ENCODE results near the gene ITM2C. TPM values are rescaled to one million over a fixed set of nuclear protein-coding genes. Genes with fewer than 3 reads are reported as not detected.

Gene ITM2C
- total and polyA plus RNA-seq, 9 of the 15 experiments (the other 6 are each of a cell fraction or from before 2014, with no cell fraction given): 0.49 to 58.8 (median 21.5) TPM

DNA sequence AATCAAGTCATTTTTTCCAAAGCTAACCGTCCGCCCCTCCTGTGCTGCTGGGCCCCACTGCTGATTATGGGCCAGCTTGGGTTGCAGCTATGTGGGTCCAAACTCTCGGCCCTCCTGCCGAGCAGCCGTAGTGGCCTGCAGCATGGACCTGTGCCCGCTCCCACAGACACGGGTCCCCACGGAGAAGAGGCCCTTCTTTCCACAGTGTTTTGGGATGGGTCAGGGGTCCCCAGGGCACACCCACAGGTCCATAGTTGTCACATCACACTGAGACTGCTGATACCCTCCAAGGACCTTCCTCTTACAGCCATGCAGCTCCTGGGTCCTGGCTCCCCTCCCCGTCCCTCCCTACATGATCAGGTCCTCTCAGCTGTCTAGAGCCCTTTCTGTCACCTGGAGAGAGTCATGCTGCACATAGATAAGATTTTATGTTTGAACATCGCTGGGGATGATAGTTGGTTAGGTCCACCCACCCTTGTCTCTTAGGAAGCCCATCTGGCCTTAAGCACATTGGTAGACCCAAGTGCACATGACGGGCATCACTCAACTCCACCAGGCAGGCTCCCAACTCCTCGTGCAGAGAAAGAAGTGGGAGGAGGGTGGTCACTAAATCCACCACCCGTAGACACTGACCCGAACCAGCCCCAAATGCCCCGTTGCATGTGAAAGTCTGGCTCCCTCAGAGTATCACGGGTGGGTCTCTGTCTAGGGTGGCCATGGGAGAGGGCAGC lies 42.8 kb downstream of the ITM2C start (continued):
- no peak for TF ChIP-seq ZBTB11 (CRISPR knock-in tag; IDR thresholded peaks at IDR 0.05)
- TF ChIP-seq ZNF165 (CRISPR knock-in tag; IDR thresholded peaks at IDR 0.05; ENCODE audit: borderline replicate concordance): no peak
- TF ChIP-seq DDX20 (tag; IDR thresholded peaks at IDR 0.05; ENCODE audit: low read depth): no peak
- TF ChIP-seq ZNF174 (CRISPR knock-in tag; IDR thresholded peaks at IDR 0.05): no peak

DNA sequence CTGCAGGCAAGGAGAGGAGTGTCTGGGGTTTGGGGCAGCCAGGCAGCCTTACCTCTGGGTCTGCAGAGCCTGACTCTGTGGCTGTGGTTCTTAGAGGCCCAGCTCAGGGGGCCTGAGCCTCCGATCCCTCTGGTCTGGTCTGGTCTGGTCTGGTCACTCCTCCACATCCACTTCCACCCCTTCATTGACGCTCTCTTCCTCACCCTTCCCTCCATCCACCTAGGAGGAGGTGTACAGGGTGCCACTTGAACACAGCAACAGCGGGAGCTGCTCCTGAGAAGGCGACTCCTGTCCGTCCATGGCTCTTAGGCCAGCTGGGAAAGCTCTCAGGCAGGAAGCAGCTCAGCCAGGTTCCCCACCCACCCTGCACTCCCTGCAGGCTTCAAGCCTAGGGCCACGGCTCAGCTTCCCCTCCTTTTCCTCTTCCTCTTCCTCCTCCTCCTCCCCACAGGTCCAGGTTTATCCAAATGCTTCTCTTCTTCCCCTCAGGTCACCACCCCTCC lies 43.4 kb downstream of the ITM2C start:
- Histone ChIP-seq H3K9ac (ENCODE audit: insufficient read depth in 1 of 2, low read depth in 2 of 2, low read length in 2 of 2) (peak overlapping the region; percentile 60 to 79; a peak in 3 of 4 replicates), H3K4me3 (peak overlapping the region; percentile 29), H3K27ac (ENCODE audit: extremely low read depth, low read depth, low read length) (peak overlapping the region; percentile 83), H3K36me3 (ENCODE audit: control insufficient read depth, insufficient read depth, low read length) (no peaks in the 10 kb centered on the region; the same call in 2 of the 3 replicates), H4K20me1 (replicated peaks; ENCODE audit: control insufficient read depth, insufficient read depth, low read length) (no peaks in the 10 kb centered on the region), H3K4me2 (ENCODE audit: insufficient read depth, low read length) (peak overlapping the region; percentile 74), H3K27me3 (ENCODE audit: control insufficient read depth in 2 of 2, insufficient read depth in 2 of 2, low read length in 2 of 2) (no peaks in the 10 kb centered on the region), H3K9me3 (replicated peaks; ENCODE audit: control insufficient read depth, insufficient read depth, low read depth, low read length) (no peaks in the 10 kb centered on the region), H2AFZ (ENCODE audit: low read depth, low read length) (peak overlapping the region; percentile 85), H3K4me1 (replicated peaks in 1 of 2; ENCODE audit: control insufficient read depth in 2 of 2, insufficient read depth in 2 of 2, low read length in 2 of 2) (peaks cover 36 to 54% of the 10 kb centered on the region in 2 experiments), H3K9me1 (ENCODE audit: control insufficient read depth, insufficient read depth, low read length) (no peaks in the 10 kb centered on the region), H3K79me2 (ENCODE audit: control insufficient read depth, insufficient read depth, low read length) (no peaks in the 10 kb centered on the region)
- ChIA-PET POLR2A (interaction anchor here (0.6 kb wide), 1 partner anchor 570 kb away, joined by 3 read pairs; no protein-coding TSS in a partner anchor), CTCF (ENCODE audit: low intra/inter-chr PET ratio) (no interaction called here)
- 9% methylated on average over 4 of the region's 6 CpGs for WGBS (ENCODE audit: insufficient coverage, low coverage, missing lambda C conversion rate)
- intact Hi-C loops (cut with micrococcal nuclease): loop anchor here (10.0 kb wide), 1 partner anchor 147 kb away; the partner anchor contains the start of gene PSMD1
- FAIRE-seq: no peak
- DNase-seq (ENCODE audit: extremely low read depth in 1 of 4, low spot score in 3 of 4): peak in 1 of 4 experiments; percentile 12
- ATAC-seq: peak; percentile 22
- no TSS peak for BruUV-seq (replicated peaks)
- in situ Hi-C loops (cut with MboI): loop anchor here (5.0 kb wide), 1 partner anchor 79 kb away; no protein-coding TSS in a partner anchor
- TF ChIP-seq SMAD3 (CRISPR knock-in tag; conservative IDR thresholded peaks at IDR 0.05) (no peak), ZNF282 (CRISPR knock-in tag; IDR thresholded peaks at IDR 0.05) (no peak), ELF4 (CRISPR knock-in tag; IDR thresholded peaks at IDR 0.05) (0 out of 2 replicates have a peak, but pooled peaks have one; percentile 10), CBFA2T2 (conservative IDR thresholded peaks at IDR 0.05) (no peak), THRB (CRISPR knock-in tag; conservative IDR thresholded peaks at IDR 0.05) (0 out of 2 replicates have a peak, but pooled peaks have one; percentile 16), ZNF444 (CRISPR knock-in tag; IDR thresholded peaks at IDR 0.05) (no peak), CHD2 (IDR thresholded peaks at IDR 0.05; ENCODE audit: low read depth, low read length) (no peak), SAP30 (IDR thresholded peaks at IDR 0.05; ENCODE audit: borderline replicate concordance, insufficient read depth, low read depth, low read length, poor library complexity, severe bottlenecking) (peak; percentile 29), GMEB1 (CRISPR knock-in tag; IDR thresholded peaks at IDR 0.05) (no peak)
